IMR-90 (cell line): ENCODE results near the gene MPP7.

Experiments
- BHLHE40 ChIP-seq: fragments of 150-350 bp; IDR thresholded peaks from 2 replicates; pipeline ENCODE4 v1.6.1; 2016; ENCODE audit warnings: mild to moderate bottlenecking, low read depth, low read length
- CHD1 ChIP-seq: IDR thresholded peaks from 2 replicates; pipeline ENCODE4 v1.6.1; 2012; ENCODE audit warnings: low read depth, low read length, improper control_type of control experiment
- CTCF ChIP-seq: conservative IDR thresholded peaks from 2 replicates; pipeline ENCODE4 v1.5.1; 2012; ENCODE audit warnings: mild to moderate bottlenecking, low read depth, low read length, improper control_type of control experiment
- MAZ ChIP-seq: IDR thresholded peaks from 2 replicates; pipeline ENCODE4 v1.6.1; 2012; ENCODE audit warnings: low read depth, mild to moderate bottlenecking, low read length, improper control_type of control experiment, moderate library complexity, borderline replicate concordance
- MXI1 ChIP-seq: IDR thresholded peaks from 2 replicates; pipeline ENCODE4 v1.6.1; 2012; ENCODE audit warnings: low read depth, mild to moderate bottlenecking, low read length, moderate library complexity, borderline replicate concordance
- POLR2A ChIP-seq: IDR thresholded peaks from 2 replicates; pipeline ENCODE4 v1.6.1; 2012; ENCODE audit warnings: mild to moderate bottlenecking, low read depth, low read length
- RAD21 ChIP-seq: IDR thresholded peaks from 2 replicates; pipeline ENCODE4 v1.6.1; 2012; ENCODE audit warnings: low read length, improper control_type of control experiment
- RFX5 ChIP-seq: IDR thresholded peaks from 2 replicates; pipeline ENCODE4 v1.8.0; 2012; ENCODE audit warnings: low read depth, mild to moderate bottlenecking, low read length, moderate library complexity

- TF ChIP-seq BHLHE40 = no peak
- TF ChIP-seq CTCF = no peak
- TF ChIP-seq POLR2A = no peak
- no peak for TF ChIP-seq RAD21
- no peak for TF ChIP-seq CHD1
- TF ChIP-seq MXI1 = no peak
- TF ChIP-seq MAZ = no peak
- no peak for TF ChIP-seq RFX5
These were observed 28.4 kb downstream of the MPP7 start for GRCh38 chr10:28274475-28274874.
